ENCODE results near the gene FMNL2. TPM values are rescaled to one million over a fixed set of nuclear protein-coding genes. Genes with fewer than 3 reads are reported as not detected.

Gene FMNL2
- total and polyA plus RNA-seq, 5 donors: 7.2 to 10.8 (median 9.4) TPM

Other genes with a start within 250 kb of the FMNL2 start
- 1 to 10 TPM in 1 of 4 donors, under 1 TPM in 3; 0.57 to 1.5 (median 0.93) TPM for gene CACNB4, start 236.1 kb upstream of the FMNL2 start, total RNA-seq
- 0.25 TPM for gene CACNB4, start 236.1 kb upstream of the FMNL2 start, polyA plus RNA-seq
- 10 to 100 TPM; 25.0 to 32.2 (median 28.9) TPM for gene STAM2, start 159.4 kb upstream of the FMNL2 start, total RNA-seq
- 8.2 TPM for gene STAM2, start 159.4 kb upstream of the FMNL2 start, polyA plus RNA-seq

Data from right cardiac atrium (tissue), 5 donors.